GM10248 (cell line): Measurements from ENCODE around the gene DCAF7.

ENCODE experiments used
- CTCF ChIA-PET: fragments of 300-600 bp; sonication (Branson Sonifier 250); formaldehyde crosslinking; extraction: SDS; loops from one replicate; lab custom pipeline; 2021; ENCODE audit warnings: antibody characterized with exemption; lab: Yijun Ruan, JAX
- POLR2A ChIA-PET: fragments of 350-650 bp; sonication (Branson Sonifier 250); formaldehyde crosslinking; extraction: SDS; loops from one replicate; lab custom pipeline; 2020; ENCODE audit warnings: antibody characterized with exemption; lab: Yijun Ruan, JAX
- DNase-seq: peaks from one replicate; pipeline ENCODE4 v3.0.0; 2012; ENCODE audit errors: extremely low spot score
- TF ChIP-seq, protein P1 (sequence below): IDR thresholded peaks from 2 replicates; pipeline ENCODE4 v1.5.1; 2012; ENCODE audit warnings: mild to moderate bottlenecking, low read depth; ENCODE audit errors: extremely low read depth, missing control alignments, control extremely low read depth

DCAF7 gene

DNA sequence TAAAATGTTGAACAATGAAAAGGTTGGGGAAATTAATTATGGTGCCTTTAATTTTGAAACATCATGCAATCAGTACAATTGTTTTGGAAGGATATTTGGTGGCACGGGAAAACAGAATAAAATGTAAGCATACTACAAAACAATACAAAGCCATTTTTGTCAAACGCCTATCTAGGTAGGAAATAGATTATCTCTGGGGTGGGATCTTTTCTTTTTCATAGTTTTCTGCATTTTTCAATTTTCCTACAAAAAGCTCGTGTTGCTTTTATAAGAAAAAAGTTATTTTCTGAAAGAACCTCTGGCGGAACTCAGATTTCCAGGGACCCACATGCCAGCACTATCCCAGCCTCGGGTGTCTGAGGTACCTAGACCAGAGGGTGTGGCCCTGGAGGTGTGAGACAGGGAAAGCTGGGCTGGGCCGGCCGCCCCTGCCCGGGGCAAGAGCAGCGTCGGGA, 71.0 kb downstream of the DCAF7 start:
- TF ChIP-seq, protein P1, sequence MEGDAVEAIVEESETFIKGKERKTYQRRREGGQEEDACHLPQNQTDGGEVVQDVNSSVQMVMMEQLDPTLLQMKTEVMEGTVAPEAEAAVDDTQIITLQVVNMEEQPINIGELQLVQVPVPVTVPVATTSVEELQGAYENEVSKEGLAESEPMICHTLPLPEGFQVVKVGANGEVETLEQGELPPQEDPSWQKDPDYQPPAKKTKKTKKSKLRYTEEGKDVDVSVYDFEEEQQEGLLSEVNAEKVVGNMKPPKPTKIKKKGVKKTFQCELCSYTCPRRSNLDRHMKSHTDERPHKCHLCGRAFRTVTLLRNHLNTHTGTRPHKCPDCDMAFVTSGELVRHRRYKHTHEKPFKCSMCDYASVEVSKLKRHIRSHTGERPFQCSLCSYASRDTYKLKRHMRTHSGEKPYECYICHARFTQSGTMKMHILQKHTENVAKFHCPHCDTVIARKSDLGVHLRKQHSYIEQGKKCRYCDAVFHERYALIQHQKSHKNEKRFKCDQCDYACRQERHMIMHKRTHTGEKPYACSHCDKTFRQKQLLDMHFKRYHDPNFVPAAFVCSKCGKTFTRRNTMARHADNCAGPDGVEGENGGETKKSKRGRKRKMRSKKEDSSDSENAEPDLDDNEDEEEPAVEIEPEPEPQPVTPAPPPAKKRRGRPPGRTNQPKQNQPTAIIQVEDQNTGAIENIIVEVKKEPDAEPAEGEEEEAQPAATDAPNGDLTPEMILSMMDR = no peak
- ChIA-PET POLR2A (interaction anchor here (1.2 to 1.4 kb wide), 2 partner anchors 71 to 152 kb away, joined by 3 to 5 read pairs; partner anchors contain the start of genes CCDC47 and DCAF7), CTCF (interaction anchor here (1.0 to 3.2 kb wide), 8 partner anchors 9 to 228 kb away, joined by 3 to 29 read pairs (median 4); no protein-coding TSS in a partner anchor)
- DNase-seq = no peak

- ChIA-PET CTCF (interaction anchor here (0.9 to 3.2 kb wide), 9 partner anchors 9 to 227 kb away, joined by 3 to 29 read pairs (median 5); no protein-coding TSS in a partner anchor), POLR2A (interaction anchor here (0.9 to 1.4 kb wide), 3 partner anchors 10 to 152 kb away, joined by 3 to 5 read pairs (median 5); partner anchors contain the start of genes CCDC47 and DCAF7)
- TF ChIP-seq, protein P1 = peak; percentile 8
- peak; percentile 99 for DNase-seq
Measured at GRCh38 chr17:63621684-63622573, 71.7 kb downstream of the DCAF7 start, which contains the start of gene MAP3K3. MAP3K3 (plus strand) TSS chr17:63622417; CDS start chr17:63622760, 343 bp downstream.

GRCh38 chr17:63622574-63623390, 72.5 kb downstream of the DCAF7 start:
- TF ChIP-seq, protein P1 = no peak
- DNase-seq = peak; percentile 72
- POLR2A ChIA-PET = interaction anchor here (0.9 to 1.4 kb wide), 3 partner anchors 11 to 151 kb away, joined by 3 to 5 read pairs (median 5); partner anchors contain the start of genes CCDC47 and DCAF7
- CTCF ChIA-PET = interaction anchor here (0.9 to 1.9 kb wide), 7 partner anchors 10 to 188 kb away, joined by 3 to 6 read pairs (median 4); no protein-coding TSS in a partner anchor

GRCh38 chr17:63623786-63624530, 73.7 kb downstream of the DCAF7 start:
- TF ChIP-seq, protein P1 = no peak
- POLR2A ChIA-PET = no interaction called here
- DNase-seq = no peak
- CTCF ChIA-PET = interaction anchor here (0.7 to 5.4 kb wide), 7 partner anchors 8 to 51 kb away, joined by 3 to 29 read pairs (median 5); no protein-coding TSS in a partner anchor

GRCh38 chr17:63624531-63624880, 74.2 kb downstream of the DCAF7 start:
- POLR2A ChIA-PET = no interaction called here
- DNase-seq = no peak
- TF ChIP-seq, protein P1 = no peak
- CTCF ChIA-PET = interaction anchor here (0.7 to 5.4 kb wide), 6 partner anchors 8 to 51 kb away, joined by 3 to 29 read pairs (median 5); no protein-coding TSS in a partner anchor
